ENCODE measurements around the gene FANCM.

GRCh38 chr14:45140661-45141187 lies 5.0 kb downstream of the FANCM start:
- TF ChIP-seq POLR2AphosphoS5 (IDR thresholded peaks at IDR 0.05; ENCODE audit: insufficient read depth in 1 of 2, low read depth in 1 of 2) (no peak), CTCF (IDR thresholded peaks at IDR 0.05) (no peak)

All from vagina (tissue), 2 donors.